HK-2 (cell line): ENCODE data around the gene VAMP8.
A peak's percentile ranks its signal among the peaks of the same experiment; 100 is the strongest.
"Not testable (repeated sequence)": the region's sequence is repeated elsewhere in the genome, so short reads cannot be mapped to it uniquely, and the experiment has no call there.

Source experiments
- DNase-seq: peaks from one replicate; pipeline ENCODE4 v3.0.0-alpha.2; 2018; ENCODE audit not compliant: unreplicated experiment

Gene VAMP8

DNA sequence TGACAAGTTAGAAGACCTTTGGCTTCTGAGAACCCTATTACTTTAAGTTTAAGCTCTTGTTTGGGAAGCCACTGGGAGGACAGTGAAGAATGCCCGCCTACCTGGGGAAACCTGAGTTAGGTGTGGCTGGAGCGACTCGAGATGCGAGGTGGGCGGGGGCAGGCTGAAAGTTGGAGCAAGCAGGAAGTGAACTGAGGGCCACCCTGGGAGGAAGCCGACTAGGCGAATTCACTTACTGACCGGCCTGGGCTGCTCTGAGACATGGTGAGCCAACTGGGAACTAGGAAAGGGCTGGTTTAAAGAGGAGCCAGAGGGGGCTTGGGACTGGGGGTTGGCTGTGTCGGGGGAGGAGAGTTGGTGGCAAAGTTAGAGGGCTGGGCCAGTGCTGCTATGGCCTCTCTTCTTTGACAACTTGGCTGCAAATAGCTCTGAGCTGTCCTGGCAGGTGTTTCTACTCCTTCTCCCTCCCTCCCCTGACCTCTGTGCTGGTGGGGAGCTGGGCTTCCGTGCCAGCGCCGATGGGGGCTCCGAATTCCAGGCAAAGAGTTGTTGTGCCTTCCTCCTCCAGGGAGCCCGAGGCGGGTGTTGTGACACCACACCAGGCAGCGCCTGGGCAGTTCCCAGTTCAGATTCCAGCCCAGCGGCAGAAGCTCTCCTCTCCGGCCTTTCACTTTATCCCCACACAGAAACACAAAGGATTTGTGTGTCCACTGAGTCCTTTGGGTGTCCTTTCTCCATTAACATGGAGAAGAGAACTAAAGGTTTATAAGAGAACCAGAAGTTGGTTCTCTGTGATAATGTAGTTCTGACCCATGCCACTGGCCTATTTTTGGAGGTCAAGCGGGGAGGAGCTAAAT, at the start of gene VAMP8:
Gene VAMP8, plus strand, starts transcription at position 201 of the 857 bp plus-strand sequence. Its CDS starts 61 bp downstream, at position 262.
- peak; percentile 70 for DNase-seq

GRCh38 chr2:85527787-85528186, 49.6 kb upstream of the VAMP8 start:
- DNase-seq = no peak

- DNase-seq = no peak
Measured at GRCh38 chr2:85528355-85528754, 49.0 kb upstream of the VAMP8 start.

DNA sequence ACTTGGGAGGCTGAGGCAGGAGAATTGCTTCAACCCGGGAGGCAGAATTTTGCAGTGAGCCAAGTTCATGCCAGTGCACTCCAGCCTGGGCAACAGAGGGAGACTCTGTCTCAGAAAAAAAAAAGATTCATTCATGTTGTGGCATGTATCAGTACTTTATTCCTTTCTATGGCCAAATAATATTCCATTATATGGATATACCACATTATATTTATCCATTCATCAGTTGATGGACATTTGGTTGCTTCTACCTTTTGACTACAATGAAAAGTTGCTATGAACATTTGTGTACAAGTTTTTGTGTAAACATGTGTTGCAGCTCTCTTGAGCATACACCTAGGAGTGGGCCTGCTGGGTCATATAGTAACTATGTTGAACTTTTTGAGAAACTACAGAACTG, 47.6 kb upstream of the VAMP8 start:
- DNase-seq = no peak

DNA sequence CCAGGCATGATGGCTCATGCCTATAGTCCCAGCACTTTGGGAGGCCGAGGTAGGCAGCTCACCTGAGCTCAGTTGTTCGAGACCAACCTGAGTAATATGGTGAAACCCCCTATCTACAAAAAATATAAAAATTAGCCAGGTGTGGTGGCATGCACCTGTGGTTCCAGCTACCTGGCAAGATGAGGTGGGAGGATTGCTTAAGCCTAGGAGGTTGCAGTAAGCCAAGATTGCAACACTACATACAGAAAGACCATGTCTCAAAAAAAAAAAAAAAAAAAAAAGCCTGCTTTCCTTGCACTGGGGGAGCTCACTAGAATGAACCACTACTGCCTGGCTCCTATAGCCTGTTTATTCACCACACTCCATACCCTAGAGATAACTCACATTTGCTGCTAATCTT, 45.8 kb upstream of the VAMP8 start:
- no peak for DNase-seq

GRCh38 chr2:85534099-85534498, 43.3 kb upstream of the VAMP8 start:
- no peak for DNase-seq

DNA sequence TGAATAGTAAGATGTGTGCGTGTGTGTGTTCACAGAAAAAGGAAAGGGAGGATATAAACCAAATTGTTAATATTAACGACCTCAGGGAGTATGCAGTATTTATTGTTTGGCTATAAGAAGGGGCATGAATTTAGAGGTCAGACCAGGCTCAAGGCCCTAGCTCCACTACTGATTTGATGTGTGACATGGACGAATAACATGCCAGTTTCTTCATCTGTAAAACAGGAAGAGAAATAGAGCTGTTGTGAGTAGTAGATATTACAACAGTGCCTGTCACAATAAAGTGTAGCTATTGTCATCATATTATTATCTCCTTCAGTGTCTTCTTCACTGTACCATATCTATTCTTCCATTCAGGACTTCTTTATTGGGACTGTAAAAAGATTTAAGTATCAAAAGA, 42.5 kb upstream of the VAMP8 start:
- DNase-seq = no peak

DNA sequence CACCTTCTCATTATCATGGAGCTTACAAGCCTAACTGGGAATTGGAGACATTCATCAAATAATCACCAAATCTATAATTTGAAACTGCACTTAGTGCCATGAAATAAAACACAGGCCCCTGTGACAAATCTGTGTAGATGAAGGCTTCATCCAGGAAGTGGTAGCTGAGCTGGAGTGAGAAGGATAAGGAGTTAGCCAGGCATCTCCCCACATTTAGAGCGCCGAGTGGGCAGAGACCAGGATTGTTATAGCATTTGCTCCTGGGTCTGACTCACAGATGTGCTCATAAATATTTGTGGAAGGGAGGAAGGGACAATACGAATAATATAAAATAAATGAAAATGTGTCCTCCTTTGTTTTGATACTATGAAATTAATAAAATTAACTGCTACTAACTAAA, 40.9 kb upstream of the VAMP8 start:
- DNase-seq = peak; percentile 47

DNA sequence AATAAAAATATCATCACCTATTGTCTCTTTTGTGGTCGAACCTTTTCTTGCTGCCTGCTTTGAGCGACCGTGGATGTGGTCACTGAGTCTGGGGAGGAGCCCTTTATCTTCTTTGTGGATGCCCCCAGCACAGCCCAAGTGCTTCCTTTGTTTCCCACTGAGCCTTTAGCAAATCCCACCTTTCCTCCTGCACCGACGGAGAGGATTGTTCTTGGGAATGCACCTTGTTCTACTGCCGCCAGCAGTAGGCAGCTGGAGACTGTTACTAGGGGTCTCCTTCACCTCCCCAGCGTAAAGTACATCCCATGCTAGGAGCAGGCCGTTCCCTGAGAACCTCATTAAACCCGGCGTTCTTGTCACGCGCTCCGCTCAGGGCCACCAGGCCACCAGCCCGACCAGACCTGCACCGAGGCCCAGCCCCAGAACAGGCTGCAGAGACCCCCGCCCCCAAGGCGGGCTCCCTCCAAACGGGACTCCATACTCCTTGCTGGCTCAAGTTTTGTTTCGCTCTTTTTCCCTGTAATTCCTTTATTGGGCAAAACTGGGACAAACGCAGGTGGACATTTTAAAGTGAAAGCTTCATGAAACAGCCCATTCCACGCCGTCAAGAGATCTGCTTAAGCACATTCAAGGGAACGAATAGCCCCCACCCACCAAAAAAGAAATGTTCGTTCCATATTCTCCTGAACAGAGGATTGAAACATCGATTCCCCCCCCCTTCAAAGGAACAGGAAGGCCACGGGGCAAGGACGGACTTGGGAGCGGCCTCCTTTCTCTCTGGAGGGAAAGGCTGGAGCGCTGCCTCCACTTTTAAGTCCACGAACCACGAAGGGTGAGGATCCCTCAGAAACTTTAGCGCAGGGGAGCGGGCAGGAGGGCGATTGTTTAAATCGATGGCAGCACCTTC, 39.5 kb upstream of the VAMP8 start:
- DNase-seq = peak; percentile 63

DNA sequence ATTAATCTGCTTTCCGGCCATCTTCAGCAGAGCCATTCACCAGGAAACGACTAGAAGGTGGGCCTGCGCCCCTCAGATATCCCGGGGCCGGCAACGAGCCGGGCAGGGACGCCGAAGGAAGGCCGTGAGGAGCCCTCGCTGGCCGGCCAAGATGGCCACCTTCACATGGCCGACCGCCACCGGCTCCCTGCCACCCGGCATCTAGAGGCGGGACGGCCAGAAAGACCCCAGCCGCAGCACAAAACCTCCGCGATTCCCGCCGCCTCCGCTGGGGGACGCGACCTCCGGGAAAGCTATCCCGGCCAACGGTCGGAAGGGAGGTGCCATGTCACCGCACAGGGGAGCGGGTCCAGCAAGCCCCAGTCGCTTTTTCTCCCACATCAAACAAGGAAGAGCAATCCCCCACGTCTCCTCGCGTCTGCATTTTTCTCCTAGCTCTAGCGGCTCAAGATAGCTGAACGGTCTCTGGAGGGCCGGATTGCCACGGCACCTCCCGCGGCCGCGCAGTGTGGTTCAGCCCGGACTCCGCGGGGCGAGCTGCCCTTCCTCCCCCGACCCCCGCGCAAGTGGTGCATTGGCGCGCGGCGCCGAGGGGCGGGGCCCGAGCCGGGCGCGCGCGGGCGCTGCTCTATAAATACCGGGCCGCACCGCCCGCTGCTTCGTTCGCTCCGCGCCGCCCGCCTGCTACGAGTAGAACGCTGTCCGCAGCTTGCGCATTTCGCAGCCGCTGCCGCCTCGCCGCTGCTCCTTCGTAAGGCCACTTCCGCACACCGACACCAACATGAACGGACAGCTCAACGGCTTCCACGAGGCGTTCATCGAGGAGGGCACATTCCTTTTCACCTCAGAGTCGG, 38.7 kb upstream of the VAMP8 start, which contains the start of gene MAT2A:
Gene MAT2A, plus strand, starts transcription at position 662 of the 854 bp plus-strand sequence. Its CDS starts 120 bp downstream, at position 782.
- peak; percentile 96 for DNase-seq

- DNase-seq = peak; percentile 66
Measured at GRCh38 chr2:85539361-85540132, 37.8 kb upstream of the VAMP8 start.

DNA sequence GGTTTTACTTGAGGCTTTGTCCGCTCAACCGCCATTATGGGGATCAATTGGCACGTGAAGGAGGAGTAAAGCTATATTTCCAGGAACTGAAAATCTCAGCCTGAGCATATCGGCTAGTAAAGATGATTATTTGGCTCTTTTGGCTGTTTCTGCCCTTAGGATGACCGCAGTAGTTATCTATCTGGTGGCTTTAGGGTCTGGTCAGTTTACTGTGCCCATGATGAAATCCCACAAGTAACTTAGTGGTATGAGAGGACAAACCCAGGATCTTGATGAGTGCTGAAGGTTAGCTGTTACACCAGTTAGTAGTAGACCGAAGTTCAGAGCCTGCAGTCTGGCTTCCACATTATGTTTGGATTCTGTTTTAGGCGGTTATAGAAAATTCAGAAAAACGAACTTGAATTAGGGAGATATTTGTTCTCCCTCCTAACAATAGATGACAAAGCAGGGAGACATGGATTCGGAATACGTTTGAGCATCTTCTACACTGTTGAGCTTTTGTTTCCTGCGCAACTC, 37.2 kb upstream of the VAMP8 start:
- no peak for DNase-seq

GRCh38 chr2:85541262-85541661, 36.1 kb upstream of the VAMP8 start:
- DNase-seq = no peak

DNA sequence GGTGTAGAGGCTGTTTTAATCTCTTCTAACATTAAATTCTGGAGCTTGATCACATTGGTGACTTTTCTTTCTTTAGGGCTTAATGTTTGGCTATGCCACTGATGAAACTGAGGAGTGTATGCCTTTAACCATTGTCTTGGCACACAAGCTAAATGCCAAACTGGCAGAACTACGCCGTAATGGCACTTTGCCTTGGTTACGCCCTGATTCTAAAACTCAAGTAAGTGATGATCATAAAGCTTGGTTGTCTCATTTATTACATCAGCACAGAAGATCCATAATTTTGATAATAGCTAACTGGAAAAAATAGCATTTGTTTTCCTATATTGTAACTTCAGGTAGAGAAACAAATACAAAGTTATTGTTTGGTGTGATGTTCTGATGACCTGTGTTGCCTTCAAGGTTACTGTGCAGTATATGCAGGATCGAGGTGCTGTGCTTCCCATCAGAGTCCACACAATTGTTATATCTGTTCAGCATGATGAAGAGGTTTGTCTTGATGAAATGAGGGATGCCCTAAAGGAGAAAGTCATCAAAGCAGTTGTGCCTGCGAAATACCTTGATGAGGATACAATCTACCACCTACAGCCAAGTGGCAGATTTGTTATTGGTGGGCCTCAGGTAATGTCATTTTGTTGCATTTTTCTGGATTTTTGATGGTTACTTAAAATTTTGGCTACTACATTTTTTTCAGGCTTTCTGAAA, 35.5 kb upstream of the VAMP8 start:
- DNase-seq = no peak

DNA sequence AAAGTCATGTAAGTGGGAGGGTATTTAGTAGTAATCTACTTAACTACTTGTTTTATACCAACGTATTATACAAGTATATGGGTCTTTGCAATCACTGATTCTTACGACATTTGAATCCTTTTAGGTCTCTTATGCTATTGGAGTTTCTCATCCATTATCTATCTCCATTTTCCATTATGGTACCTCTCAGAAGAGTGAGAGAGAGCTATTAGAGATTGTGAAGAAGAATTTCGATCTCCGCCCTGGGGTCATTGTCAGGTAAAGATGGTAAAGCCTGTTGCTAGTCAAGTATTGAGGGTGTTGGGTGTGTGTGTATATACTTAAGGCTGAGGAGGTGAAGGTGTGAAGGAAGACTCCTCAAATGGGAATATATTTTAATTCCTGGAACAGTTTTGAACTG, 34.6 kb upstream of the VAMP8 start:
- DNase-seq = no peak

DNA sequence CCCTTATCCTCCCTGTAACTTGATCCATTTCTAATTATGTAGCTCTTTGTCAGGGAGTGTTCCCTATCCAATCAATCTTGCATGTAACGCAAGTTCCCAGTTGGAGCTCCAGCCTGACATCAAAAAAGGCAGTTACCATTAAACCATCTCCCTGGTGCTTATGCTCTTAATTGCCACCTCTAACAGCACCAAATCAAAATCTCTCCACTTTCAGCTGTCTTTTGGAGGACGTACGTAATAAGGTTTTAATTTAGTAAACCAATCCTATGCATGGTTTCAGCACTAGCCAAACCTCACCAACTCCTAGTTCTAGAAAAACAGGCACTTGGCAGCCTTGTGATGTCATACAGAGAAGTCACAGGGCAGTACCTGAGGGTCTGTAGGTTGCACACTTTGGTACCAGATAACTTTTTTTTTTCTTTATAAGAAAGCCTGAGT, 33.1 kb upstream of the VAMP8 start:
- not testable (repeated sequence) for DNase-seq

GRCh38 chr2:85544915-85545779, 32.2 kb upstream of the VAMP8 start:
- DNase-seq = not testable (repeated sequence)

GRCh38 chr2:85545780-85546240, 31.6 kb upstream of the VAMP8 start:
- no peak for DNase-seq
